SK-N-SH treated with all-trans-retinoic acid at 6 μM for 48 hours (cell line): ENCODE measurements around the gene LRRC4C.

Experiments
- ATAC-seq: fragments of 200-7000 bp; cut with Tn5 transposase; 3 replicates; pipeline ENCODE4 v1.9.1; 2020; ENCODE audit warnings: mild to moderate bottlenecking, moderate library complexity
- ARNTL ChIP-seq: fragments of 450-650 bp; formaldehyde crosslinking; IDR thresholded peaks from 2 replicates; pipeline ENCODE4 v1.5.0; 2020; ENCODE audit warnings: low read depth, mild to moderate bottlenecking, moderate library complexity, borderline replicate concordance
- BACH2 ChIP-seq: fragments of 250-450 bp; sonication (Bioruptor Pico); IDR thresholded peaks from 2 replicates; pipeline ENCODE4 v1.9.0; 2021; ENCODE audit warnings: mild to moderate bottlenecking, borderline replicate concordance
- CREB5 ChIP-seq: fragments of 250-450 bp; sonication (Bioruptor Pico); IDR thresholded peaks from 2 replicates; pipeline ENCODE4 v1.5.1; 2020; ENCODE audit warnings: low read depth, mild to moderate bottlenecking, moderate library complexity
- CSDC2 ChIP-seq: fragments of 250-450 bp; sonication (Bioruptor Pico); IDR thresholded peaks from 2 replicates; pipeline ENCODE4 v1.5.0; 2020; ENCODE audit warnings: mild to moderate bottlenecking, moderate library complexity
- ESRRG ChIP-seq: fragments of 250-450 bp; sonication (Bioruptor Pico); IDR thresholded peaks from 2 replicates; pipeline ENCODE4 v1.6.1; 2021; ENCODE audit warnings: mild to moderate bottlenecking
- GLIS3 ChIP-seq: fragments of 250-450 bp; sonication (Bioruptor Pico); IDR thresholded peaks from 2 replicates; pipeline ENCODE4 v1.5.0; 2020; ENCODE audit warnings: mild to moderate bottlenecking, moderate library complexity
- ISL1 ChIP-seq: fragments of 250-450 bp; sonication (Bioruptor Pico); IDR thresholded peaks from 2 replicates; pipeline ENCODE4 v2.1.2; 2022; ENCODE audit warnings: mild to moderate bottlenecking, moderate library complexity
- OSR1 ChIP-seq: fragments of 250-450 bp; sonication (Bioruptor Pico); IDR thresholded peaks from 2 replicates; pipeline ENCODE4 v1.8.0; 2022; ENCODE audit warnings: moderate library complexity, mild to moderate bottlenecking, inconsistent platforms
- PPARA ChIP-seq: fragments of 250-450 bp; sonication (Bioruptor Pico); IDR thresholded peaks from 2 replicates; pipeline ENCODE4 v1.5.0; 2020; ENCODE audit warnings: mild to moderate bottlenecking, borderline replicate concordance
- RARB ChIP-seq: fragments of 250-450 bp; sonication (Bioruptor Pico); IDR thresholded peaks from 2 replicates; pipeline ENCODE4 v1.8.0; 2021; ENCODE audit warnings: mild to moderate bottlenecking, moderate library complexity
- SNAI2 ChIP-seq: fragments of 250-450 bp; sonication (Bioruptor Pico); IDR thresholded peaks from 2 replicates; pipeline ENCODE4 v1.5.0; 2020; ENCODE audit warnings: mild to moderate bottlenecking, moderate library complexity
- TCF4 ChIP-seq: fragments of 250-450 bp; sonication (Bioruptor Pico); IDR thresholded peaks from 2 replicates; pipeline ENCODE4 v1.8.0; 2021; ENCODE audit warnings: mild to moderate bottlenecking, moderate library complexity, borderline replicate concordance
- TOX ChIP-seq: fragments of 250-450 bp; sonication (Bioruptor Pico); IDR thresholded peaks from 2 replicates; pipeline ENCODE4 v1.8.0; 2021; ENCODE audit warnings: mild to moderate bottlenecking, moderate library complexity, borderline replicate concordance
- ZC3H10 ChIP-seq: fragments of 250-450 bp; sonication (Bioruptor Pico); IDR thresholded peaks from 2 replicates; pipeline ENCODE4 v1.5.1; 2021; ENCODE audit warnings: mild to moderate bottlenecking, moderate library complexity
- ZFP30 ChIP-seq: fragments of 450-650 bp; formaldehyde crosslinking; IDR thresholded peaks from 2 replicates; pipeline ENCODE4 v1.5.0; 2022; ENCODE audit warnings: mild to moderate bottlenecking, moderate library complexity
- ZNF565 ChIP-seq: fragments of 450-650 bp; formaldehyde crosslinking; conservative IDR thresholded peaks from 2 replicates; pipeline ENCODE4 v1.5.0; 2020; ENCODE audit warnings: low read depth, mild to moderate bottlenecking, moderate library complexity
- ZNF70 ChIP-seq: fragments of 450-650 bp; formaldehyde crosslinking; IDR thresholded peaks from 2 replicates; pipeline ENCODE4 v1.5.0; 2020; ENCODE audit warnings: mild to moderate bottlenecking, moderate library complexity
- ZNF8 ChIP-seq: fragments of 450-650 bp; formaldehyde crosslinking; IDR thresholded peaks from 2 replicates; pipeline ENCODE4 v1.5.0; 2020; ENCODE audit warnings: mild to moderate bottlenecking, moderate library complexity
- TF ChIP-seq, protein P1 (sequence below): fragments of 250-450 bp; sonication (Bioruptor Pico); IDR thresholded peaks from 2 replicates; pipeline ENCODE4 v1.5.1; 2021; ENCODE audit warnings: mild to moderate bottlenecking, moderate library complexity
- TF ChIP-seq, protein P2 (sequence below): fragments of 250-450 bp; sonication (Bioruptor Pico); IDR thresholded peaks from 2 replicates; pipeline ENCODE4 v1.5.0; 2020; ENCODE audit warnings: mild to moderate bottlenecking, moderate library complexity
- TF ChIP-seq, protein P3 (sequence below): fragments of 250-450 bp; sonication (Bioruptor Pico); IDR thresholded peaks from 2 replicates; pipeline ENCODE4 v1.8.0; 2020; ENCODE audit warnings: mild to moderate bottlenecking, moderate library complexity, borderline replicate concordance
- TF ChIP-seq, protein P4 (sequence below): fragments of 250-450 bp; sonication (Bioruptor Pico); IDR thresholded peaks from 2 replicates; pipeline ENCODE4 v1.8.0; 2021; ENCODE audit warnings: low read depth, mild to moderate bottlenecking, moderate library complexity, borderline replicate concordance

Gene LRRC4C

GRCh38 chr11:40100162-40100553, 1359.3 kb downstream of the LRRC4C start:
- no peak for ATAC-seq

DNA sequence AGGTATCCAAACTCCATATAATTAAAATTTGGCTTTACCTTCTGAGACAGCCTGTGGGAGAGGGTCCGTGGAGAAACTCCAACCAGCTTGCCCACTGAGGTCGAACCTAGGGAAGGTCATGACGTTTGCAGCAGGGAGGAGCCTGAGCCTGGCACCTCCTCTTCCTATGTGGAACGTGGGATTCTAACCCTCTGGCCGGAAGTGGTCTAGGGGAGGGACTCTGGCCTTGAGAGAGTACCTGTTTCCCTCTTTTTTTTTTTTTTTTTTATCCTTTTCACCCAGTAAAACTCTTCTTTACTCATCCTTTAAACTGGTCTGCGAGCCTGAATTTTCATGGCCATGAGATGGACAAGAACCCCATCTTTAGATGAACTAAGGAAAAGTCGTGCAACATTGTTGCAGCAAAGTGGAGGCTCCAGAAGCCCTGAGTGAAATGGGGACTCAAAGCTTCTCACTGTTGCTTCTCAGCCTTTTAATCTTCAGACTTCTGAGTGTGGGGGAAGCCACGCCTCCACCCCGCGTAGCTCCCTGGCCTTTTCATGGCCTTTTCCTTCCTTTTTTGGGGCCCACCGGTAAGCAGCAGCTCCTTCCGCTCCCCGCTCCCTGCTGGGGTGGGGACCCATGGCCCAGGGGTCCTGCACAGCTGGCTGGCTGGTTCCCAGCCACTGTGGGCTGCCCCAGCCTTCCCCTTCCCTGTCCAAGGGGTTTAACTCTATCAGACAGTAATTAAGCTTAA, 1359.9 kb downstream of the LRRC4C start:
- no peak for TF ChIP-seq ISL1 (CRISPR knock-in tag)
- TF ChIP-seq SNAI2 (CRISPR knock-in tag), result no peak
- no peak for TF ChIP-seq ZNF8 (CRISPR knock-in tag)
- no peak for TF ChIP-seq ESRRG
- TF ChIP-seq ZFP30 (CRISPR knock-in tag), result no peak
- no peak for TF ChIP-seq PPARA (CRISPR knock-in tag)
- TF ChIP-seq ZNF70 (CRISPR knock-in tag), result no peak
- TF ChIP-seq, all 23 proteins: peak for 0
- no peak for ATAC-seq

More at GRCh38 chr11:40100162-40100553, 1359.3 kb downstream of the LRRC4C start:
- TF ChIP-seq CREB5 (CRISPR knock-in tag), result no peak
- no peak for TF ChIP-seq ZNF8 (CRISPR knock-in tag)
- TF ChIP-seq BACH2 (CRISPR knock-in tag), result no peak
- no peak for TF ChIP-seq ARNTL
- TF ChIP-seq ZFP30 (CRISPR knock-in tag), result no peak
- TF ChIP-seq, protein P1, sequence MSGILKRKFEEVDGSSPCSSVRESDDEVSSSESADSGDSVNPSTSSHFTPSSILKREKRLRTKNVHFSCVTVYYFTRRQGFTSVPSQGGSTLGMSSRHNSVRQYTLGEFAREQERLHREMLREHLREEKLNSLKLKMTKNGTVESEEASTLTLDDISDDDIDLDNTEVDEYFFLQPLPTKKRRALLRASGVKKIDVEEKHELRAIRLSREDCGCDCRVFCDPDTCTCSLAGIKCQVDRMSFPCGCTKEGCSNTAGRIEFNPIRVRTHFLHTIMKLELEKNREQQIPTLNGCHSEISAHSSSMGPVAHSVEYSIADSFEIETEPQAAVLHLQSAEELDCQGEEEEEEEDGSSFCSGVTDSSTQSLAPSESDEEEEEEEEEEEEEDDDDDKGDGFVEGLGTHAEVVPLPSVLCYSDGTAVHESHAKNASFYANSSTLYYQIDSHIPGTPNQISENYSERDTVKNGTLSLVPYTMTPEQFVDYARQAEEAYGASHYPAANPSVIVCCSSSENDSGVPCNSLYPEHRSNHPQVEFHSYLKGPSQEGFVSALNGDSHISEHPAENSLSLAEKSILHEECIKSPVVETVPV (CRISPR knock-in tag), result no peak
- TF ChIP-seq ZNF70 (CRISPR knock-in tag), result no peak
- no peak for TF ChIP-seq PPARA (CRISPR knock-in tag)
- TF ChIP-seq, protein P2, sequence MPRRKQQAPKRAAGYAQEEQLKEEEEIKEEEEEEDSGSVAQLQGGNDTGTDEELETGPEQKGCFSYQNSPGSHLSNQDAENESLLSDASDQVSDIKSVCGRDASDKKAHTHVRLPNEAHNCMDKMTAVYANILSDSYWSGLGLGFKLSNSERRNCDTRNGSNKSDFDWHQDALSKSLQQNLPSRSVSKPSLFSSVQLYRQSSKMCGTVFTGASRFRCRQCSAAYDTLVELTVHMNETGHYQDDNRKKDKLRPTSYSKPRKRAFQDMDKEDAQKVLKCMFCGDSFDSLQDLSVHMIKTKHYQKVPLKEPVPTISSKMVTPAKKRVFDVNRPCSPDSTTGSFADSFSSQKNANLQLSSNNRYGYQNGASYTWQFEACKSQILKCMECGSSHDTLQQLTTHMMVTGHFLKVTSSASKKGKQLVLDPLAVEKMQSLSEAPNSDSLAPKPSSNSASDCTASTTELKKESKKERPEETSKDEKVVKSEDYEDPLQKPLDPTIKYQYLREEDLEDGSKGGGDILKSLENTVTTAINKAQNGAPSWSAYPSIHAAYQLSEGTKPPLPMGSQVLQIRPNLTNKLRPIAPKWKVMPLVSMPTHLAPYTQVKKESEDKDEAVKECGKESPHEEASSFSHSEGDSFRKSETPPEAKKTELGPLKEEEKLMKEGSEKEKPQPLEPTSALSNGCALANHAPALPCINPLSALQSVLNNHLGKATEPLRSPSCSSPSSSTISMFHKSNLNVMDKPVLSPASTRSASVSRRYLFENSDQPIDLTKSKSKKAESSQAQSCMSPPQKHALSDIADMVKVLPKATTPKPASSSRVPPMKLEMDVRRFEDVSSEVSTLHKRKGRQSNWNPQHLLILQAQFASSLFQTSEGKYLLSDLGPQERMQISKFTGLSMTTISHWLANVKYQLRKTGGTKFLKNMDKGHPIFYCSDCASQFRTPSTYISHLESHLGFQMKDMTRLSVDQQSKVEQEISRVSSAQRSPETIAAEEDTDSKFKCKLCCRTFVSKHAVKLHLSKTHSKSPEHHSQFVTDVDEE (CRISPR knock-in tag), result no peak
- TF ChIP-seq, all 23 proteins: peak for 0

DNA sequence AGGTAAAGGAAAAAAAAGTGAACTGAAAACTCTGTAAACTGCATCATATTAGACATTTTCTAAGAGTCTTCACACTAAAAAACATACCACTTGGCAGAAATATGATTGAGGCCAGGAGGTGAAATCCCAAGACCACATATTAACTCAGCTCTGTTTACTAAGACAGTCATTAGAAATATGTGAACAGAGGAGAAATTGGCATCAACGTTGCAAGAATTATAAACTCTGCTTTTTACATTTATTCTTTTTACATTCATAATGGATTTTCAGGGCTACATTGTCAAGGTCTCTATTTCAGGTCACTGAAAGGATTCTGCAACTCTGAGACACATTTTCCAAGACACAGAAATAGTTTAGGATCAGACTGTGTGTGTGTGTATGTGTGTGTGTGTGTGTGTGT, 1364.0 kb downstream of the LRRC4C start:
- no peak for ATAC-seq
- TF ChIP-seq ZNF565, result no peak
- TF ChIP-seq ESRRG, result no peak
- no peak for TF ChIP-seq ZNF8 (CRISPR knock-in tag)
- TF ChIP-seq ZNF70 (CRISPR knock-in tag), result no peak

DNA sequence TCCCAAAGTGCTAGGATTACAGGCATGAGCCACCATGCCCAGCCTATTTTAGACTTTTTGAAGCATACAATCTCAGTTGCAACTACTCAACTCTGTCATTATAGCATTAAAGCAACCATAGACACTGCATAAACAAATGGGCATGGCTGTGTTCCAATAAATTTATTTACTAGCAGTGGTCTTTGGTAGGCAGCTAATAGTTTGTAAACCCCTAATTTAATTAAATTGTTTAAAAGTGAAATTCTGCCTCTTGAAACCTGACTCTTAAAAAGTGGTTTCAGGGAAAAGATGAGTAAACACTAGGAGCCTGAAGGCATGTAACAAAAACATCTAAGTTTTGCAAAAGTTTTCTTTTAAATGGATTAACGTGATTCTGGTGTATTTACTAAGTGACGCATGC, 1364.5 kb downstream of the LRRC4C start:
- TF ChIP-seq TOX (CRISPR knock-in tag) (no peak), CSDC2 (CRISPR knock-in tag) (no peak), ZFP30 (CRISPR knock-in tag) (no peak), ZNF565 (no peak), ZNF8 (CRISPR knock-in tag) (no peak), TCF4 (CRISPR knock-in tag) (no peak)
- no peak for ATAC-seq

- ATAC-seq, result no peak
- TF ChIP-seq GLIS3 (no peak), ZNF8 (CRISPR knock-in tag) (no peak), ZNF70 (CRISPR knock-in tag) (no peak), ZFP30 (CRISPR knock-in tag) (no peak), ARNTL (no peak), TCF4 (CRISPR knock-in tag) (no peak), ESRRG (no peak), PPARA (CRISPR knock-in tag) (no peak), RARB (CRISPR knock-in tag) (no peak), TOX (CRISPR knock-in tag) (no peak), CSDC2 (CRISPR knock-in tag) (no peak), ZC3H10 (CRISPR knock-in tag) (no peak), ISL1 (CRISPR knock-in tag) (no peak), OSR1 (CRISPR knock-in tag) (no peak)
- TF ChIP-seq, protein P3, sequence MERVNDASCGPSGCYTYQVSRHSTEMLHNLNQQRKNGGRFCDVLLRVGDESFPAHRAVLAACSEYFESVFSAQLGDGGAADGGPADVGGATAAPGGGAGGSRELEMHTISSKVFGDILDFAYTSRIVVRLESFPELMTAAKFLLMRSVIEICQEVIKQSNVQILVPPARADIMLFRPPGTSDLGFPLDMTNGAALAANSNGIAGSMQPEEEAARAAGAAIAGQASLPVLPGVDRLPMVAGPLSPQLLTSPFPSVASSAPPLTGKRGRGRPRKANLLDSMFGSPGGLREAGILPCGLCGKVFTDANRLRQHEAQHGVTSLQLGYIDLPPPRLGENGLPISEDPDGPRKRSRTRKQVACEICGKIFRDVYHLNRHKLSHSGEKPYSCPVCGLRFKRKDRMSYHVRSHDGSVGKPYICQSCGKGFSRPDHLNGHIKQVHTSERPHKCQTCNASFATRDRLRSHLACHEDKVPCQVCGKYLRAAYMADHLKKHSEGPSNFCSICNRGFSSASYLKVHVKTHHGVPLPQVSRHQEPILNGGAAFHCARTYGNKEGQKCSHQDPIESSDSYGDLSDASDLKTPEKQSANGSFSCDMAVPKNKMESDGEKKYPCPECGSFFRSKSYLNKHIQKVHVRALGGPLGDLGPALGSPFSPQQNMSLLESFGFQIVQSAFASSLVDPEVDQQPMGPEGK (CRISPR knock-in tag), result no peak
- TF ChIP-seq, protein P1 (CRISPR knock-in tag), result no peak
- TF ChIP-seq, protein P4, sequence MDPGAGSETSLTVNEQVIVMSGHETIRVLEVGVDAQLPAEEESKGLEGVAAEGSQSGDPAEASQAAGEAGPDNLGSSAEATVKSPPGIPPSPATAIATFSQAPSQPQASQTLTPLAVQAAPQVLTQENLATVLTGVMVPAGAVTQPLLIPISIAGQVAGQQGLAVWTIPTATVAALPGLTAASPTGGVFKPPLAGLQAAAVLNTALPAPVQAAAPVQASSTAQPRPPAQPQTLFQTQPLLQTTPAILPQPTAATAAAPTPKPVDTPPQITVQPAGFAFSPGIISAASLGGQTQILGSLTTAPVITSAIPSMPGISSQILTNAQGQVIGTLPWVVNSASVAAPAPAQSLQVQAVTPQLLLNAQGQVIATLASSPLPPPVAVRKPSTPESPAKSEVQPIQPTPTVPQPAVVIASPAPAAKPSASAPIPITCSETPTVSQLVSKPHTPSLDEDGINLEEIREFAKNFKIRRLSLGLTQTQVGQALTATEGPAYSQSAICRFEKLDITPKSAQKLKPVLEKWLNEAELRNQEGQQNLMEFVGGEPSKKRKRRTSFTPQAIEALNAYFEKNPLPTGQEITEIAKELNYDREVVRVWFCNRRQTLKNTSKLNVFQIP, result no peak
Observed at GRCh38 chr11:40080434-40080833, 1379.0 kb downstream of the LRRC4C start.
